GM12892 (cell line): Measurements from ENCODE around the gene PSME3.

Source experiments
- POLR2A ChIP-seq: IDR thresholded peaks from 2 replicates; pipeline ENCODE4 v1.6.1; 2011; ENCODE audit warnings: low read depth, low read length, control low read depth
- POLR2AphosphoS5 ChIP-seq: IDR thresholded peaks from 2 replicates; pipeline ENCODE4 v1.6.1; 2011; ENCODE audit warnings: low read depth, low read length, control low read depth

DNA sequence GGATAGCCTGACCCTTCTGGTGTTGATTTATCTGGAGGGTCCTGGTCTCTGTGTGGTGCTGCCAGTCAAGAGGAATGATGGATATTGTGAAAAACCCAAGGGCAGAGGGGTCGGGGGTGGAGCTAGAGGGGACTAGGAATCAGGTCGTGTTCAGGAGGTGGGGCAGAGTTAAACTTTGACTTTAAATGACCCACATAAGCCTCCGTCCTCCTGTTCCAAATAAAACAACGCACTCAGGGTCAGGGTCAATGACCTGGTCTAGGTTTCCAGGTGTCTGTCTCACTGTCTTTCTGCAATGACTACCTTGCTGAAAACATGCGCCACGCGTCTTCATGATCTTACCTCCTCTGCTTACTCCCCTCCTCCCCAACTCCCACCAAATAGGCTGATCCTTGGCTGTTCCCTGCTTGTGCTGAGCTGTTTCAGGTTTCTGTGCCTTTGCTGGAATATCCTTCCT lies 32.5 kb downstream of the PSME3 start:
- TF ChIP-seq POLR2A (no peak), POLR2AphosphoS5 (no peak)
